ENCODE results near the gene TRAK1.

TRAK1 gene

GRCh38 chr3:42229266-42229941, 138.2 kb downstream of the TRAK1 start:
- DNase-seq (ENCODE audit: low read depth in 2 of 3, low spot score in 1 of 3), result no peak

GRCh38 chr3:42229942-42230688, 139.0 kb downstream of the TRAK1 start:
- DNase-seq (ENCODE audit: low read depth in 2 of 3, low spot score in 1 of 3), result no peak

DNA sequence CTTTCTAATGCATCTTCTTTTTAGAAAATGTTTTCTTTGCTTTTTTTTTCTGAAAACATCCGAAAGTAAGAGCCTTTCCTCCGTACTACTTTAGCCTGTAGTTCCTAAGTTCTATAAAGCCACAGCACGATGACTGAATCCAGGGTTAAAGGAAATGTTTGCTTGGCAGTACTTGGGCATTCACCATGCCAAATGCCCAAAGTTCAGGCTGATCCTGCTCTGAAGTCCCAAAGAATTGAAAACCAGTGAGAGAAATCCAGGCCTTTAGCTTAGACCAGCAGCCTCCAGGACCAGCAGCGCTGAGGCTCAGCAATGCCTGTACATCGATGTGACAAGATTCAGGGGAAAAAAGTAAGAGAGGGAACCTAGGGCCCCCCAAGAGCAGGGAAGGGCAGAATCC, 139.7 kb downstream of the TRAK1 start:
- DNase-seq (ENCODE audit: low read depth in 2 of 3, low spot score in 1 of 3), result no peak

- DNase-seq (ENCODE audit: low read depth in 2 of 3, low spot score in 1 of 3), result no peak
Measured at GRCh38 chr3:42235532-42235931, 144.4 kb downstream of the TRAK1 start.

GRCh38 chr3:42236611-42237010, 145.5 kb downstream of the TRAK1 start:
- no peak for DNase-seq (ENCODE audit: low read depth in 2 of 3, low spot score in 1 of 3)

DNA sequence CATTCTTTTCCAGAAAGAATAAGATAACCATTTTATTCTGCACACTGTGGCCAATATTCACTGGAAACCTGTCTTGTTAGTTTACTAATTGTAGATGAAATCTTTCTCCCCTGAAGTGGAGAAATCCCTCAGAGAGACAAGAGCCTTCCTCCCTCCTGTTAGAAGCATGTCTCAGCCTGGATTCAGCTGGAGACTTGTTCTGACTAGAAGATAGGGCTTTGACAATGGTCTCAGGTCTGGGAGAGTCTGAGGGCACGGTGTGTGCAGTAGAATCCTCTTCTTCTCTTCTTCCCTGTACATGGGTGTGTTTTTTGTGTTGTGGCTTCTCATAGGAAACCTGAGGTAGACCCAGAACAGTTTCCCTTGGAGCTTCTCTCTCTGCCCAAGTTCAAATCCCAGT, 154.9 kb downstream of the TRAK1 start:
- DNase-seq (ENCODE audit: low read depth in 2 of 3, low spot score in 1 of 3), result no peak

DNA sequence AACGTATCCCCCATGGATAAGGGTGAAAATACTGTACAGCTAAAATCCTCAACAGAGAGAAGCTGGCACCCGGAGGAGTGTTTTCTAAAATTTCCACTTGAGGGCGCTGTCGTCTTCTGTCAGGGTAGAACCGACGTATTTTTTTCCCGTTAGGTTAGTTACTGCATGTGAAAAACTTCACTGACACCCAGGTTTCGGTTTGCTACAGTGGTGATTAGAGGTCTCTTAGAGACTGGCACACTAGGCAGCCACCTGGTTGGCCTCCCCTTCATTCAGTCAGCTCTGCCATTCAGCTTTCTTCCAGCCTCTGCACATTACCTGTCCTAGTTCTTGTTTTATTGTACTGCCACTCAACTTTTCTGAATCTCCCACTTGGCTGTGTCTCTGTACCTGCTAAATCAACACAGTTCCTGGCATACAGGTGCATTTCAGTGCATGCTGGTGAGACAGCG, 156.4 kb downstream of the TRAK1 start:
- peak; percentile 39 to 72 (median 40) for DNase-seq (ENCODE audit: low read depth in 2 of 3, low spot score in 1 of 3)

- no peak for DNase-seq (ENCODE audit: low read depth in 2 of 3, low spot score in 1 of 3)
Measured at GRCh38 chr3:42250761-42251160, 159.6 kb downstream of the TRAK1 start.

GRCh38 chr3:42254566-42254965, 163.4 kb downstream of the TRAK1 start:
- DNase-seq (ENCODE audit: low read depth in 2 of 3, low spot score in 1 of 3), result no peak

GRCh38 chr3:42256135-42256819, 165.1 kb downstream of the TRAK1 start:
- no peak for DNase-seq (ENCODE audit: low read depth in 2 of 3, low spot score in 1 of 3)

DNA sequence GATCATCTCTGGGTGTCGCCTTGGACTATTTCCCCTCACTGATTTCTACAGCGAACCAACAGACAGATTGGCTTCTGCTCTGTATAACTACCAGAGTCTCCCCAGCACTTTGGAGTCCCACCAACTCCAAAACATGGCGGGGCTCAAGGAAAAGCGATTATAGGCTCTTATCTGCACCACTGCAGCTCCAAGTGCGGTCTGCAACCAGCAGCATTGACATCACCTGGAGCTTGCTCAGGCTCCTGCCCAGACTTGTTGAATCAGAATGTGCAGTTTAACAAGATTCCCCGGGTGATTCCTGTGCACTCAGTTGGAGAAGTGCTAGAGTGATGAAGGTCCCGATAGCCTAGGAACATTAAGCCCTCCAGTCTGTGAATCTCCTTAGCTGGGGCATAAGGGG, 165.8 kb downstream of the TRAK1 start:
- no peak for DNase-seq (ENCODE audit: low read depth in 2 of 3, low spot score in 1 of 3)

- no peak for DNase-seq (ENCODE audit: low read depth in 2 of 3, low spot score in 1 of 3)
Measured at GRCh38 chr3:42262525-42262924, 171.4 kb downstream of the TRAK1 start.

DNA sequence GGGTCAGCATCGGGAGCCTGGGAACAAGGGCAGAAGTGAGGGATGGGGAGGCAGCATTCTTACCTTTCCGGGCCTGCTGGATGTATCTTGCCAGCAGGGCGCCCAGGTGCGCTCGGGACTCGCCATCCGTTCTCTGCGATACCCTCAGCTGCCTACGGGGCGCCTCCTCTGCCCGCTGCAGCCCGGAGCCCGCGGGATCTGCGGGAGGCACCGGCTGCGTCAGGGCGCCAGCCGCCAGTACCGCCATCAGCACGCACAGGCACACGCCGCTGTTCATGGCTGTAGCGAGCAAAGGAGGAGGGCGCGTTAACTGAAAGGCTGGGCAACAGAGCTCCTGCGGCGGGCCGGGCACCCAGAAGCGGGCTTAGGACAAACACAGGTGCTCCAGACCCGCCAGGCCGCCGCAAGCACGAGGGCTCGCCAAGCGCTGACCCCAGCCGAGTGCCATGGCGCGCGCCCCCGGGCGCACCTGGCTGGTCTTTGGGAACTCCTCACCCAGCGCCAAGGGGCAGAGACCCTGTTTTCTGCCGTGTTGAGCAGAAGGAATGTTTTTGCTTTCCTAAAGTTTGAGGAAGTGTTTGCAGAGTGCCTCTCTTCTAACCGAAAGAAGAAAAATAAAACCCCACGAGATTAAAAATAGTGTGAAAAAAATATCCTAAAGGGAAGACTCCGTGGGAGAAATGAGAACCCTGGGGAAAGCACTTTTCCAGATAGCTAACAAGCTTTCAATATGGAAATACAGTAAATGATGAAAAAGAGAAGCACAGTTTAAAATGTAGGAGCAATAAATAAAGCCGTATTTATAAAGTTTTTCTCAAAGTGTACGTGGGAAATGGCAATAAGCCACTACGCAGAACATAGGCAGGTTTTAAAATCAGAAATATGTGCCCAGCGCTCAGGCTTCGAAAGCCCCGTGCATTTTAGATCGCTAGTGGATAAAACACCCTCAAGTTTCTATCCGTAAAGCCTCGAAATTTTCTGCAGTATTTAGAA, 172.5 kb downstream of the TRAK1 start:
- DNase-seq (ENCODE audit: low read depth in 2 of 3, low spot score in 1 of 3), result peak in 1 of 3 donors; percentile 4

DNA sequence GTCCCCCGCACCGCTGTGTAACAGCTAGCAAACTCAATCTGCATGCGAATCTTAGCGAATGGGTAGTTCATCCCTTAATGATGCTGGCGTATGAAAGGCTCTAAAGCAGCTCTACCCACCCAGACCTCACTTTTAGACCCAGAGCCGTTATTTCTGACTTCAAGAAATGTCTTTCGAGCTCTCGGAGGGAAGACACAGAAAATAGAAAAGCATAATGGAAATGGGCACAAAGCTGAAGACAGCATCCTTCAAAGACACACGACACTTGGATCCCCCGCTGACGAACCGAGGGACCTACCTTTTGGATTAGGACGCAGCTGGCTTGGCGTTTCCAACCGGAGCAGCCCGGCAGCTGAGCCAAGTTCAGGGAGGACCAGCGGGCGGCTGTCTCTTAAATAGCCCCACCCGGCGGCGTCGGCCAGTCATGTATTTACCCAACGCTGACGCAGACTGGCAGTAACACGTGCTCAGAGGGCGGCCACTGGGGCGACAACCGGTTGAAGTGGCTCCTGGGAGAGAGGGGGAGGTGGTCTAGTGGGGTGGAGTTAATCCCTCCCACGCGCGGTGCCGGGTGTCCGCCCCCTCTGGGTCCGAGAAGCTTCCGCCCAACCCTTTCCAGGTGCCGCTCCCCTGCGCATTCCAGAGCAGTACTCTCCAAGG, 173.4 kb downstream of the TRAK1 start:
- DNase-seq (ENCODE audit: low read depth in 2 of 3, low spot score in 1 of 3), result no peak

DNA sequence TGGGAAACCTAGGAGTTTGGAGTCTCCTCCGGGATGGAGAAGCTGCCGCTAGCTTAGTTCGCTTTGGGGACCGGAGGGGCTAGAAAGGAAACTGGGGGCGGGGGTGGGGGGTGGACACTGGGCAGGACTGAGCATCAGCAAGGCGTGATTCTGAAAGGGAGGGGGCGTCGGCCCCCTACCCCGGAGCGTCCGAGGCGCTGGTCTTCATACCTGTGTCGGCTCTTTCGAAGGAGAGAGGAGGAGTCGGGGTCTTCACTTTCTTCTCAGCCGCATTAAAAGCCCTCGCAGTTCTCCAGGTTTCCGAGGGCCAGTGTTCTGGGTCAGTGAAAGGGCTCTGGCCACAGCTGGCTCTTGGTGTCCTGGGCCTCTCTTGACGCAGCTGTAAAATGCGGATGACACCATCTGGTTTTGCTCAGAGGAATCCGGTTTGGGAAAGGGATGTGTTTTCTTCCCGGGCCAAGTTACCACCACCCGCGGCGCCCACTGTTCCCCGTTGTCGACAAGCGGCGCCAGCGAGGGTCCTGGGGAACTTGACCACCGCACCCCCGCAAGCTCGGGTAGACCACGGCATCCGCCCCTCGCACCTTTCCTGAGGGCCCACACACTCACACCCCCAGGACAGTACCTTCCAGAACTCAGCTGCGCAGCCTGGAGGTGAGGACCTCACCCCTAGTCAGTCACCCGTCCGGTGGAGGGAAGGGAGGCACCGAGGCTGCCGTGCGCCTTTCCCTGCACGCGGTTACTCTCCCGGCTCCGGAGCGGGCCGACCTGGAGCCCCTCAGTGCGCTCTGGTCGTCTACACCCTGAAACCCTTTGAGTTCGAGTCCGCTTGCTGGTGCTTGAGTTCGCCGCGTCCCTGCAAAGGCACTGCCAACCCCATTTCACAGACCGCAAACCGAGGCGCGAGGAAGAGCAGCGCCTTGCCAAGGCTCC, 174.2 kb downstream of the TRAK1 start:
- DNase-seq (ENCODE audit: low read depth in 2 of 3, low spot score in 1 of 3), result no peak

GRCh38 chr3:42266085-42266484, 174.9 kb downstream of the TRAK1 start, which contains the start of gene CCK:
Gene CCK (minus strand): TSS chr3:42266185. CDS start chr3:42263630, 2,555 bp downstream.
- DNase-seq (ENCODE audit: low read depth in 2 of 3, low spot score in 1 of 3), result no peak

DNA sequence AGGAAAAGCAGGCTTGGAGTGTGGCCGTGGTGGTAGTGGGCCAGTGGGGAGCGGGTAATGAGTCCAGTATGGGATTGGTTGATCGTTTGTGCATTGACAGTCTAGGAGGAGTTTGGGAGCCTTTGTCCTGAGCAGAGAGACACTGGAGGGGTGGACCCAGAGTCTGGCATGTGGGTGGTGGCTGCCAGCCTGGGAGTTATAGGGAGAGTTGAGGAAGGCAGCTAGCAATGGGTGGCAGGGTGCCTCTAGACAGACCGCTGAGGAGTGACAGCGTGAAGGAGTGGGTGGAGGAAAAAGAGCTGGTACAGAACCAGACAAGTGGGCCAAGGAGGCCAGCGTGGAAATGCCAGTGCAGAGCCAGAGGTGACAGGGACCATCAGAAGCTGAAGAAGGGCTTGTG, 176.7 kb downstream of the TRAK1 start:
- DNase-seq (ENCODE audit: low read depth in 2 of 3, low spot score in 1 of 3), result no peak

GRCh38 chr3:42269647-42270046, 178.5 kb downstream of the TRAK1 start:
- DNase-seq (ENCODE audit: low read depth in 2 of 3, low spot score in 1 of 3), result no peak

DNA sequence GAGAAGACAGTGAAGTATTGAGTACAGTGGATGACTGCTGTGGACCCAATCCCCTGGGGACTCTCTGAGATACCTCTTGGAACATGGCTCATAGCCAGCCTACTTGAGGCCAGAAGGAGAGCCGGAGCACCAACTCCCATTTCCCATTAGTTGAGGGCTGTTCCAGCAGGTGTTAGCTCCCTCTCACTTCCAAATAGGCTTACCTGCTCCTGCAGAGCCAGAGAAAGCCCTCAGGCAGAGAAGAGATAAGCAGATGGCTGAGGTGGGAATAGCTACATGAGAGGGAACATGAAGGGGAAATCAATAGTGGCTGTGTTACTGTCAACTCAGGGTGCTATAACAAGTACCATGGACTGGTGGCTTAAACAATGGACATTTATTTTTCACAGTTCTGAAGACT, 179.4 kb downstream of the TRAK1 start:
- DNase-seq (ENCODE audit: low read depth in 2 of 3, low spot score in 1 of 3), result no peak

Measured in stimulated activated CD4-positive, alpha-beta T cell treated with anti-CD3 and anti-CD28 coated beads, Interleukin-12 subunit alpha, Interleukin-12 subunit beta, amount 100 ng/mL, for 48 hours (primary cell).